ENCODE data around the gene SPEG.
A peak's percentile ranks its signal among the peaks of the same experiment; 100 is the strongest.
"Not testable (repeated sequence)": the region's sequence is repeated elsewhere in the genome, so short reads cannot be mapped to it uniquely, and the experiment has no call there.

SPEG gene

GRCh38 chr2:219434718-219435525, at the start of gene SPEG:
Gene SPEG (plus strand): TSS chr2:219434843. CDS start chr2:219434978, 135 bp downstream.
- no peak for DNase-seq

DNA sequence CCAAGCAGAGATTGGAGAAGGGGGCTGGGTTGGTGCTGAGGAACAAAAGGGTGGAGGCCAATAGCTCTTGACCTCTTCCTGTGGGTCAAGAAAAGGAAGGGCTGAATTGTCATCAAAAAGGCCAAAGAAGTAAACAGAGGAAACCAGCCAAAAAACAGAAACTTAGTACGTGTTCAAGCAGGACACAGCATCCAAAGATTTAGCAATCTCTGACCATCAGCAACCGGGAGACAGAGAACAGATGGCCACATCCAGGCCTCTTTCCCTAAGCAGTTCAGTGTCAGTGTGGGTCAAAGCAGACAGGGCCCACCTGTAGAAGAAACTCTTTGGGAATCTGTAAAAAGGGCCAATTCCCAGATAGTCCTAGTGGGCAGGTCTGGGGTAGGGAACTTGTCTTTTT, 49.8 kb upstream of the SPEG start:
- DNase-seq = no peak

GRCh38 chr2:219385958-219386520, 48.6 kb upstream of the SPEG start:
- DNase-seq = no peak

- DNase-seq = no peak
These were observed 47.9 kb upstream of the SPEG start for GRCh38 chr2:219386532-219387280.

- DNase-seq = peak; percentile 93
These were observed 47.1 kb upstream of the SPEG start, which contains the start of gene DNPEP for GRCh38 chr2:219387306-219388120. Gene DNPEP (minus strand): TSS chr2:219387912. CDS start chr2:219387794, 118 bp downstream.

- DNase-seq = peak; percentile 97
These were observed 46.3 kb upstream of the SPEG start for GRCh38 chr2:219388121-219388906.

GRCh38 chr2:219388907-219389156, 45.8 kb upstream of the SPEG start:
- DNase-seq = no peak

- no peak for DNase-seq
These were observed 41.9 kb upstream of the SPEG start for GRCh38 chr2:219392754-219393153.

DNA sequence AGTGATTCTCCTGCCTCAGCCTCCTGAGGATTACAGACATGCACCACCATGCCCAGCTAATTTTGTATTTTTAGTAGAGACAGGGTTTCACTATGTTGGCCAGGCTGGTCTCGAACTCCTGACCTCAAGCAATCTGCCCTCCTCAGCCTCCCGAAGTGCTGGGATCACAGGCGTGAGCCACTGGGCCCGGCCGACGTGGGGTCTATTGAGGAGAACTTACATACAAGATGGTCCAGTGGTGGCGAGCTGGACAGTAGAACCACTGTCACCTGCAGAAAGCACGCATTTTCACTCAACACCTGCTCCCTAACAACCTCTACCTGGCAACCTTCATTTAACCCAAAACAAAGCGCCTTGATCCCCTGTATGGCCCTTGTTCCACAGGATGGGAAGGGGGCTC, 39.6 kb upstream of the SPEG start:
- not testable (repeated sequence) for DNase-seq

DNA sequence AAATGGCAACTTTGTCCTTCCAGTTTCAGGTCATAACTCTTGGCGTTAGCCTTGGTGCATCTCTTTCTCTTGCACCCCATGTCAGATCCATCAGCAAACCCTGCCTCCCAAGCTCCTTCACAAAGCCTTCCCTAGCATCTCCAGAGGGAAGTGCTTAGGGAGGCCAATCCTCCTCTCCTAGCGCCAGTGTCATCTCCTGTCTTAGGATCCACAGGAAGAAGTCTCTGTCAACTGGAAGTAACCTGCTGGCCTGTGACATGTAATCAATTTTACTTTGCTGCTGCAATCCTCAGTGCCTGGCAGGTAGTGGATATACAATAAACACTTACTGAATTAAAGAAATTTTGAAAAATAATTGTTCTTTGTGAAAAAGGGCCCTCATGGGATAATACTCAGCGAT, 39.0 kb upstream of the SPEG start:
- no peak for DNase-seq

DNA sequence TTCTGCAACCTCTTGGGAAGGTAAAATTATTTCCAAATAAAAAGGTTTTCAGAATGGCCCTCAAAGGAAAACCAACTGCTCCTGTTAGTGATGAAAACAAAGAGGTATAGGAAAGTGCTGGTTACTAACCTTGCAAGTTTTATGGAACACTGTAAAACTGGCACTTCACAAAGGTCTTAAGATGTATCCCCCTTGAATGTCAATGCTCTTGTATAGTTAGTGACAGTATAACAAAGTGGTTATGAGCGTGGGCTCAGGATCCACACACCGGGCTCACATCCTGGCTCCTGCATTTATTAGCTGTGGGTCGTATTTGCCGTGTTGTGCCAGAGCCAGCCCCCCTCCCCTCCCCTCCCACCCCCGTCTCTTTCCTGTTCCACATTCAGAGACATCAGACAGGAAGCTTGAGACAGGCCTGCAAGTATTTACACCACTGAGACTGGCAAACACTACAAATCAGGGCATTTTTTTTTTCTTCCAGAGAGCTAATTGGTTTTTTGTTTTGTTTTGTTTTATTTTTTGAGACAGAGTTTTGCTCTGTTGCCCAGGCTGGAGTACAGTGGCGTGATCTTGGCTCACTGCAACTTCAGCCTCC, 37.7 kb upstream of the SPEG start:
- DNase-seq = no peak

- peak; percentile 57 for DNase-seq
These were observed 35.8 kb upstream of the SPEG start for GRCh38 chr2:219398721-219399363.

DNA sequence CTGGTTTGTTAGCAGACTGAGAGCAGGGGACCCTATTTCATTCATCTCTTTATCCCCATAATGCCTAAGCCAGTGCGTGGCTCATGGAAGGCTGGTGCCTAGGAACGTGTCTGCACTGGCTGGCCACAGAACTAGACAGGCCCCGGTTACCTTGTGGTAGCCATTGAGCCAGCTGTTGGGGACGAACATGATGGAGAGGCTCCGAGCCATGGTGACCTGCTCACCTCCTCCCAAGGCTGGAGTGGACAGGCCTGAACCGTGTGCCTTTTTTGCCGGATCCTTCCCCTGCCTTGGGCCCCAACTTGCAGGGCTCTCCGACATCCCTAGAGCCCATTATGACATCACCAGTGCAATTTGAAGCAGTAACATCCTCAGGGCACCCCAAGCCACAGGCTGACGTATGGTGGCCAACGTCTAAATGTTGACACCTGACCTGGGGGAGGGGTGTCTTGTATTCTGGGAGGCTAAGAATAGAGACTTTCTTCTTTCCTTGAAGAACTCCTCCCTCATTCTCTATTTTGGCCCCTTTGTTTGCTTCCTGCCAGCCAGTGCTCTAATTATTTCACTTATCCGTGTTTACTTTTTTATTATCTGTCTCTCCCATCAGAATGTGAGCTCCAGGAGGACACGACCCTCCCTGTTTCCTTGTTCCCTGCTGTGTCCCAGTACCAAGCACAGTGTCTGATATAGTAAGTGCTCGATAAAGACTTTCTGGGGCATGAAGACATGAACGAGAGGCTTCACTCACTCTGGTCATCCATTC, 34.7 kb upstream of the SPEG start:
- DNase-seq = no peak

GRCh38 chr2:219400562-219400961, 34.1 kb upstream of the SPEG start:
- DNase-seq = no peak

GRCh38 chr2:219401606-219402005, 33.0 kb upstream of the SPEG start:
- no peak for DNase-seq

DNA sequence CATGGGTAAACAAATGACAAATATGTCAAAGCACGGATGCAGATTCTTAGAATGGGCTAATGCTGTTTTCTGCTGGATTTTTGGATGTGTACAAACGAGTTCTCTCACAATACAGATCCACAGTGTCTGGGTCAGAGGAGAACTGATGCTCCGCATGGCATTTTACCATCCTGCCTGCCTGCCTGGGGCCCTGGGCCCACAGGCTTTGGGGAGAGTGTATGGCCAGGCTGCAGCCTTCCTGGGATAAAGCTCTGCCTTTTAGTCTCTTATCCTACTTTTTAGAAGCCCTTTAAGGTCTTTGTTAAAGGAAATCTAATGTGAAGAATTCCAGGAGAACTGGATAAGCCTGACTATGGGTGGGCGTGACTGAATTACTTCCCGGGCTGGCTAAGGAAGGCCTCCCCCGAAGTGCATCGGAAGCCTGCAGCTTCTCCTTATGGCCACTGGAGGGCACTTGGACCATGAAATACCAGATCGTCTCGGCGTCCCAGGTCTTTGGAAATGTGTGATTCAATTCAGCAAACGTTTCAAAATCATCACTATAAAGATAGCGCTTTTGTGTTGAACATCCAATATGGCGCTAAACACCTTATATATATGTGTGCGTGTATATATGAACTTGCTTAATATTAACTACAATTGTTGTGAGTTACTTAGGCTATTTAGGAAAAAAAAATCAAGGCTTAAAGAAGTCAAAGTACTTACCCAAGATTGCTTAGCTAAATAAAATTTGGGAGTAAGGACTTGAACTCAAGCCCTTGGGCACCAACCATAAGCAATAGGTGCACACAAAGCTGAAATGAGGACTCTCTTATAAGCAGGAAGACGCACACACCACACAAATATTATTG, 31.8 kb upstream of the SPEG start:
- DNase-seq = peak; percentile 73

DNA sequence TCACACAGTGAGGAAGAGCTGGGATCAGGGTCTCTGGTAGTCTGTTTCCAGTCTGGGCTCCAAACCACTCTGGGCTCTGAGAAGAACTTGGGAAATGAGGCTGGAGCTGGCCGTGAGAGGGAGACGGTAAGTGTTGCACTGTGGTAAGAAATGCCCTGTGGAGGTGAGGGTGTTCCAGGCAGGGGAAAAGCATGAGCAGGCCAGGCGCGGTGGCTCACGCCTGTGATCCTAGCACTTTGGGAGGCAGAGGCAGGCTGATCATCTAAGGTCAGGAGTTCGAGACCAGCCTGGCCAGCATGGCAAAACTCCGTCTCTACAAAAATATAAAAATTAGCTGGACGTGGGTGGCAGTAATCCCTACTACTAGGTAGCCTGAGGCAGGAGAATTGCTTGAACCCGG, 30.8 kb upstream of the SPEG start:
- DNase-seq = no peak

DNA sequence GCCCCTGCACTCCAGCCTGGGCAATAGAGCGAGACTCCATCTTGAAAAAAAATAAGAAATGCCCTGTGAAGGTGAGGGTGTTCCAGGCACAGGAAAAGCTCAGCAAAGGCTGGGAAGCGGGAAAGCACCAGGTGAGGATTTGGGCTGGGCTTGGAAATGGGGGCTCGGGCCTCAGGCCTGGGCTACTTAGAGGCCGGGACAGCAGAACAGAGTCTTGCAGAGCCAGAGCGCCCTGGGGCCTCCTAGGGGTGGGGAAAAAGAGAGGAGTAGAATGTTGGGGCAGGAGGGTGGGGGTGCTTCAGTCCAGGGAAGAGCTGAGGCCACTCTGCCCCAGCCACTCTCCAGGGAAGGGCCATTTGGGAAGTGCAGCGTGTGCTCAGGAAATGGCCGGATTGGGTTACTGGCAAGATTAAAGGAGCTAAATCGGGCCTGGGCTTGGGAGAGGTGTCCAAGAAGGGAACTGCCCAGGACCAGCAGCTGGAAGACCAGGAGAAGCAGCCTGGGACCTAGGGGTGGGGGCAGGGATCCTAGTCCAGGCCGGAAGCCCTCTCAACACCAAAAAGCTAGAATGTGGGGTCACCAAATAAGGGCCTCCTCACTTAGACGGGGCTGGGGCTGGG, 30.2 kb upstream of the SPEG start:
- DNase-seq = no peak

- DNase-seq = no peak
These were observed 29.7 kb upstream of the SPEG start for GRCh38 chr2:219404954-219405353.
